ENCODE measurements around the gene SLC16A3.

DNA sequence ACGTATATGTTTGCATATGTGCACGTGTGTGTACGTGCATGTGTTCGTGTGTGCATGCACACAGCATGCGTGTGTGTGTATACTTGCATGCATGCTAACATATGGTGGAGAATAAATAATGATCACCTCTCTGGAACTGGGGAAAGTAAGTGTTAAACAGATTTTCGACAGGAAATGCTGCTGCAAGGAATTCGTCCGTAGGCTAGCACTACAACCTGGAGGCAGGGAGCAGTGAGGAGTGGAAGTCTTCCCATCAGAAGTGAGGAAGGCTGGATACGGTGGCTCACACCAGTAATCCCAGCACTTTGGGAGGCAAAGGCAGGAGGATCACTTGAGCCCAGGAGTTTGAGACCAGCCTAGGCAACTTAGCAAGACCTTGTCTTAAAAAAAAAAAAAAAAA is 49.5 kb downstream of the SLC16A3 start:
- TF ChIP-seq CTCF (IDR thresholded peaks at IDR 0.05) (no peak), POLR2A (IDR thresholded peaks at IDR 0.05) (no peak)

Measured in adrenal gland (tissue), 5 donors.